HEK293 (cell line): ENCODE measurements around the gene ADAMTS4.

Experiments used
- IKZF3 ChIP-seq: fragments of 450-650 bp; IDR thresholded peaks from 2 replicates; pipeline ENCODE4 v1.5.0; 2018; ENCODE audit warnings: missing biosample characterization, mild to moderate bottlenecking, missing genetic modification characterization, moderate library complexity
- KLF9 ChIP-seq: fragments of 450-650 bp; formaldehyde crosslinking; IDR thresholded peaks from 2 replicates; pipeline ENCODE4 v1.5.1; 2016; ENCODE audit warnings: missing biosample characterization, missing genetic modification characterization, low read depth
- MYNN ChIP-seq: fragments of 450-650 bp; formaldehyde crosslinking; IDR thresholded peaks from 2 replicates; pipeline ENCODE4 v1.5.1; 2016; ENCODE audit warnings: missing biosample characterization, missing genetic modification characterization, borderline replicate concordance
- OSR2 ChIP-seq: fragments of 450-650 bp; formaldehyde crosslinking; IDR thresholded peaks from 2 replicates; pipeline ENCODE4 v1.5.1; 2016; ENCODE audit warnings: missing biosample characterization, missing genetic modification characterization
- SP2 ChIP-seq: fragments of 450-650 bp; formaldehyde crosslinking; IDR thresholded peaks from 2 replicates; pipeline ENCODE4 v1.5.1; 2016; ENCODE audit warnings: missing biosample characterization, missing genetic modification characterization
- TRIM28 ChIP-seq: IDR thresholded peaks from 2 replicates; pipeline ENCODE4 v1.6.1; 2011; ENCODE audit warnings: low read length, control low read depth, borderline replicate concordance
- YY1 ChIP-seq: fragments of 450-650 bp; formaldehyde crosslinking; IDR thresholded peaks from 2 replicates; pipeline ENCODE4 v1.5.1; 2018; ENCODE audit warnings: missing biosample characterization, missing genetic modification characterization
- YY2 ChIP-seq: fragments of 450-650 bp; formaldehyde crosslinking; IDR thresholded peaks from 2 replicates; pipeline ENCODE4 v1.5.1; 2016; ENCODE audit warnings: missing biosample characterization, missing genetic modification characterization
- ZBTB8A ChIP-seq: fragments of 450-650 bp; formaldehyde crosslinking; IDR thresholded peaks from 2 replicates; pipeline ENCODE4 v1.5.1; 2016; ENCODE audit warnings: missing biosample characterization, missing genetic modification characterization
- ZFP41 ChIP-seq: fragments of 450-650 bp; formaldehyde crosslinking; IDR thresholded peaks from 2 replicates; pipeline ENCODE4 v1.5.1; 2016; ENCODE audit warnings: missing biosample characterization, missing genetic modification characterization, borderline replicate concordance
- ZIC2 ChIP-seq: fragments of 450-650 bp; formaldehyde crosslinking; IDR thresholded peaks from 2 replicates; pipeline ENCODE4 v1.5.1; 2016; ENCODE audit warnings: missing biosample characterization, missing genetic modification characterization
- ZNF114 ChIP-seq: fragments of 450-650 bp; formaldehyde crosslinking; IDR thresholded peaks from 2 replicates; pipeline ENCODE4 v1.5.0; 2017; ENCODE audit warnings: missing biosample characterization, missing genetic modification characterization
- ZNF175 ChIP-seq: fragments of 450-650 bp; formaldehyde crosslinking; IDR thresholded peaks from 2 replicates; pipeline ENCODE4 v1.5.1; 2016; ENCODE audit warnings: missing biosample characterization, missing genetic modification characterization
- ZNF23 ChIP-seq: fragments of 450-650 bp; formaldehyde crosslinking; IDR thresholded peaks from 2 replicates; pipeline ENCODE4 v1.5.1; 2016; ENCODE audit warnings: missing biosample characterization, missing genetic modification characterization, borderline replicate concordance
- ZNF274 ChIP-seq, 2 experiments: fragments of 200-500 bp in 1 of 2; fragments of 450-650 bp in 1 of 2; sonication (Bioruptor generic) in 1 of 2; formaldehyde crosslinking in 1 of 2; IDR thresholded peaks; 2 replicates each; pipeline versions ENCODE4 v1.5.1 to v1.6.1; 2014 to 2016; ENCODE audit warnings: borderline replicate concordance in 1 of 2, inconsistent platforms in 1 of 2, low read length in 1 of 2, missing biosample characterization in 1 of 2, missing genetic modification characterization in 1 of 2
- ZNF335 ChIP-seq: fragments of 450-650 bp; formaldehyde crosslinking; conservative IDR thresholded peaks from 2 replicates; pipeline ENCODE4 v1.5.1; 2016; ENCODE audit warnings: missing biosample characterization, missing genetic modification characterization
- ZNF391 ChIP-seq: fragments of 450-650 bp; formaldehyde crosslinking; IDR thresholded peaks from 2 replicates; pipeline ENCODE4 v1.5.1; 2016; ENCODE audit warnings: low read depth, missing biosample characterization, missing genetic modification characterization, borderline replicate concordance
- ZNF423 ChIP-seq: fragments of 450-650 bp; formaldehyde crosslinking; IDR thresholded peaks from 2 replicates; pipeline ENCODE4 v1.5.1; 2016; ENCODE audit warnings: missing biosample characterization, missing genetic modification characterization
- ZNF555 ChIP-seq: fragments of 450-650 bp; formaldehyde crosslinking; conservative IDR thresholded peaks from 2 replicates; pipeline ENCODE4 v1.5.1; 2017; ENCODE audit warnings: missing biosample characterization, mild to moderate bottlenecking, missing genetic modification characterization, inconsistent platforms
- ZNF658 ChIP-seq: fragments of 450-650 bp; formaldehyde crosslinking; IDR thresholded peaks from 2 replicates; pipeline ENCODE4; 2016; ENCODE audit warnings: missing biosample characterization, missing genetic modification characterization
- ZNF677 ChIP-seq: fragments of 450-650 bp; IDR thresholded peaks from 2 replicates; pipeline ENCODE4 v1.5.0; 2018; ENCODE audit warnings: missing biosample characterization, mild to moderate bottlenecking, missing genetic modification characterization, moderate library complexity
- ZSCAN16 ChIP-seq: fragments of 450-650 bp; formaldehyde crosslinking; IDR thresholded peaks from 2 replicates; pipeline ENCODE4 v1.5.1; 2016; ENCODE audit warnings: missing biosample characterization, missing genetic modification characterization
- TF ChIP-seq, protein P1 (sequence below): fragments of 450-650 bp; formaldehyde crosslinking; IDR thresholded peaks from 2 replicates; pipeline ENCODE4 v1.5.1; 2016; ENCODE audit warnings: missing biosample characterization, missing genetic modification characterization
- TF ChIP-seq, protein P2 (sequence below): fragments of 450-650 bp; formaldehyde crosslinking; IDR thresholded peaks from 2 replicates; pipeline ENCODE4 v1.5.1; 2016; ENCODE audit warnings: missing biosample characterization, missing genetic modification characterization
- TF ChIP-seq, protein P3 (sequence below): fragments of 450-650 bp; formaldehyde crosslinking; IDR thresholded peaks from 2 replicates; pipeline ENCODE4 v1.5.1; 2016; ENCODE audit warnings: missing biosample characterization, missing genetic modification characterization
- TF ChIP-seq, protein P4 (sequence below): fragments of 450-650 bp; formaldehyde crosslinking; IDR thresholded peaks from 2 replicates; pipeline ENCODE4 v1.5.1; 2016; ENCODE audit warnings: missing biosample characterization, missing genetic modification characterization
- TF ChIP-seq, protein P5 (sequence below): fragments of 450-650 bp; formaldehyde crosslinking; IDR thresholded peaks from 2 replicates; pipeline ENCODE4 v1.5.1; 2016; ENCODE audit warnings: missing biosample characterization, missing genetic modification characterization

ADAMTS4 gene

DNA sequence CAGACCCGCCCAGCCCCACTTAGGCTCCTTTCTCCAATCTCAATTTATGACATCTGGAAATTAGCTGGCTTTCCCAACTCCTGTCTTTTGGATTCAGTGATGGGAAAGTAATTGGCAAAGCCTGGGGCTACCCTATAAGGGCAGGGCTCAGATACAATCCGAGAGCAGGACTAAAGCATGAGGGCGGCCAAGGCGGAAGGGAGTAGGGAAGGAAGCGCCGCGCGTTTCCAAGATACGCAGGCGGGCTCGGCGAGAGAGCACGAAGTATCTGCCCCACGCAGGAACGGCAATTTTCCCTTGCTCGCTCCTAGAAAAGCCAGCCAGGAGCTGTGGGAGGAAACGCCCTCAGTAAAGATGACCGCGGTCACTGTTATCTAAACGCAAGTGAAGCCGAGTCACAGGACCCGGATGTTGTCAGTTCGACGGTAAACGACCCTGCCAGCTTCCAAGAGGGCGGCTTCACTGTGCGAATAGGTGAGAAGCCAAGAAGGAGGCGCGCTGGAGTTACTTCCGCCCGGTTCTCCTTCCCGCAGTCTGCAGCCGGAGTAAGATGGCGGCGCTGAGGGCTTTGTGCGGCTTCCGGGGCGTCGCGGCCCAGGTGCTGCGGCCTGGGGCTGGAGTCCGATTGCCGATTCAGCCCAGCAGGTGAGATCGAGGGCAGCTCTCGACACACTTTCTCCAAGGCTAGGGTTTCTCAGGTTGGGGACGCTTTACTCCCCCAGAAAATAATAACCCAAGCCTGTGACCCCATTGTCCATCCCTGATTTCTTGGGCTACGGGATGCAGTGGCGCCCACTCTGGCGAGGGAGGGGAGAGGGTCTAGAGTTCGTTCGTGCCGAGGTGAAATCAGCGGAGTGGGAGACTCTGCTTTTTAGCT is 3.2 kb upstream of the ADAMTS4 start, which contains the start of gene NDUFS2 (continued):
- TF ChIP-seq ZBTB8A (peak; percentile 57; the same call in 1 of the 2 replicates), ZFP41 (tag by site-specific recombination) (no peak), ZNF23 (tag by site-specific recombination) (no peak), ZNF555 (tag by site-specific recombination) (no peak), ZNF658 (tag by site-specific recombination) (no peak), ZSCAN16 (no peak), YY2 (tag by site-specific recombination) (peak; percentile 97), ZNF391 (no peak), ZNF114 (tag by site-specific recombination) (no peak), ZNF274 (IDR thresholded peaks at IDR 0.05; ENCODE audit: low read length) (no peak), ZNF274 (tag by site-specific recombination; IDR thresholded peaks at IDR 0.05; ENCODE audit: borderline replicate concordance) (no peak), TRIM28 (peak; percentile 51; the same call in 1 of the 2 replicates), OSR2 (no peak), ZNF423 (tag by site-specific recombination) (peak; percentile 80; the same call in 1 of the 2 replicates), ZNF175 (tag by site-specific recombination) (no peak), IKZF3 (tag by site-specific recombination) (peak; percentile 93), MYNN (tag by site-specific recombination) (no peak), ZNF335 (tag by site-specific recombination) (peak; percentile 99), ZNF677 (tag by site-specific recombination) (no peak), SP2 (peak; percentile 85), YY1 (tag by site-specific recombination) (peak; percentile 99), KLF9 (tag by site-specific recombination) (0 out of 2 replicates have a peak, but pooled peaks have one; percentile 5), ZIC2 (tag by site-specific recombination) (no peak)
- TF ChIP-seq, protein P1, sequence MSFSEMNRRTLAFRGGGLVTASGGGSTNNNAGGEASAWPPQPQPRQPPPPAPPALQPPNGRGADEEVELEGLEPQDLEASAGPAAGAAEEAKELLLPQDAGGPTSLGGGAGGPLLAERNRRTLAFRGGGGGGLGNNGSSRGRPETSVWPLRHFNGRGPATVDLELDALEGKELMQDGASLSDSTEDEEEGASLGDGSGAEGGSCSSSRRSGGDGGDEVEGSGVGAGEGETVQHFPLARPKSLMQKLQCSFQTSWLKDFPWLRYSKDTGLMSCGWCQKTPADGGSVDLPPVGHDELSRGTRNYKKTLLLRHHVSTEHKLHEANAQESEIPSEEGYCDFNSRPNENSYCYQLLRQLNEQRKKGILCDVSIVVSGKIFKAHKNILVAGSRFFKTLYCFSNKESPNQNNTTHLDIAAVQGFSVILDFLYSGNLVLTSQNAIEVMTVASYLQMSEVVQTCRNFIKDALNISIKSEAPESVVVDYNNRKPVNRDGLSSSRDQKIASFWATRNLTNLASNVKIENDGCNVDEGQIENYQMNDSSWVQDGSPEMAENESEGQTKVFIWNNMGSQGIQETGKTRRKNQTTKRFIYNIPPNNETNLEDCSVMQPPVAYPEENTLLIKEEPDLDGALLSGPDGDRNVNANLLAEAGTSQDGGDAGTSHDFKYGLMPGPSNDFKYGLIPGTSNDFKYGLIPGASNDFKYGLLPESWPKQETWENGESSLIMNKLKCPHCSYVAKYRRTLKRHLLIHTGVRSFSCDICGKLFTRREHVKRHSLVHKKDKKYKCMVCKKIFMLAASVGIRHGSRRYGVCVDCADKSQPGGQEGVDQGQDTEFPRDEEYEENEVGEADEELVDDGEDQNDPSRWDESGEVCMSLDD (tag by site-specific recombination), result peak; percentile 61; the same call in 1 of the 2 replicates
- TF ChIP-seq, protein P2, sequence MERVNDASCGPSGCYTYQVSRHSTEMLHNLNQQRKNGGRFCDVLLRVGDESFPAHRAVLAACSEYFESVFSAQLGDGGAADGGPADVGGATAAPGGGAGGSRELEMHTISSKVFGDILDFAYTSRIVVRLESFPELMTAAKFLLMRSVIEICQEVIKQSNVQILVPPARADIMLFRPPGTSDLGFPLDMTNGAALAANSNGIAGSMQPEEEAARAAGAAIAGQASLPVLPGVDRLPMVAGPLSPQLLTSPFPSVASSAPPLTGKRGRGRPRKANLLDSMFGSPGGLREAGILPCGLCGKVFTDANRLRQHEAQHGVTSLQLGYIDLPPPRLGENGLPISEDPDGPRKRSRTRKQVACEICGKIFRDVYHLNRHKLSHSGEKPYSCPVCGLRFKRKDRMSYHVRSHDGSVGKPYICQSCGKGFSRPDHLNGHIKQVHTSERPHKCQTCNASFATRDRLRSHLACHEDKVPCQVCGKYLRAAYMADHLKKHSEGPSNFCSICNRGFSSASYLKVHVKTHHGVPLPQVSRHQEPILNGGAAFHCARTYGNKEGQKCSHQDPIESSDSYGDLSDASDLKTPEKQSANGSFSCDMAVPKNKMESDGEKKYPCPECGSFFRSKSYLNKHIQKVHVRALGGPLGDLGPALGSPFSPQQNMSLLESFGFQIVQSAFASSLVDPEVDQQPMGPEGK, result peak; percentile 31; the same call in 1 of the 2 replicates
- TF ChIP-seq, protein P3, sequence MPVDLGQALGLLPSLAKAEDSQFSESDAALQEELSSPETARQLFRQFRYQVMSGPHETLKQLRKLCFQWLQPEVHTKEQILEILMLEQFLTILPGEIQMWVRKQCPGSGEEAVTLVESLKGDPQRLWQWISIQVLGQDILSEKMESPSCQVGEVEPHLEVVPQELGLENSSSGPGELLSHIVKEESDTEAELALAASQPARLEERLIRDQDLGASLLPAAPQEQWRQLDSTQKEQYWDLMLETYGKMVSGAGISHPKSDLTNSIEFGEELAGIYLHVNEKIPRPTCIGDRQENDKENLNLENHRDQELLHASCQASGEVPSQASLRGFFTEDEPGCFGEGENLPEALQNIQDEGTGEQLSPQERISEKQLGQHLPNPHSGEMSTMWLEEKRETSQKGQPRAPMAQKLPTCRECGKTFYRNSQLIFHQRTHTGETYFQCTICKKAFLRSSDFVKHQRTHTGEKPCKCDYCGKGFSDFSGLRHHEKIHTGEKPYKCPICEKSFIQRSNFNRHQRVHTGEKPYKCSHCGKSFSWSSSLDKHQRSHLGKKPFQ (tag by site-specific recombination), result no peak
- TF ChIP-seq, protein P4, sequence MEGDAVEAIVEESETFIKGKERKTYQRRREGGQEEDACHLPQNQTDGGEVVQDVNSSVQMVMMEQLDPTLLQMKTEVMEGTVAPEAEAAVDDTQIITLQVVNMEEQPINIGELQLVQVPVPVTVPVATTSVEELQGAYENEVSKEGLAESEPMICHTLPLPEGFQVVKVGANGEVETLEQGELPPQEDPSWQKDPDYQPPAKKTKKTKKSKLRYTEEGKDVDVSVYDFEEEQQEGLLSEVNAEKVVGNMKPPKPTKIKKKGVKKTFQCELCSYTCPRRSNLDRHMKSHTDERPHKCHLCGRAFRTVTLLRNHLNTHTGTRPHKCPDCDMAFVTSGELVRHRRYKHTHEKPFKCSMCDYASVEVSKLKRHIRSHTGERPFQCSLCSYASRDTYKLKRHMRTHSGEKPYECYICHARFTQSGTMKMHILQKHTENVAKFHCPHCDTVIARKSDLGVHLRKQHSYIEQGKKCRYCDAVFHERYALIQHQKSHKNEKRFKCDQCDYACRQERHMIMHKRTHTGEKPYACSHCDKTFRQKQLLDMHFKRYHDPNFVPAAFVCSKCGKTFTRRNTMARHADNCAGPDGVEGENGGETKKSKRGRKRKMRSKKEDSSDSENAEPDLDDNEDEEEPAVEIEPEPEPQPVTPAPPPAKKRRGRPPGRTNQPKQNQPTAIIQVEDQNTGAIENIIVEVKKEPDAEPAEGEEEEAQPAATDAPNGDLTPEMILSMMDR (tag by site-specific recombination), result peak; percentile 79
- TF ChIP-seq, protein P5, sequence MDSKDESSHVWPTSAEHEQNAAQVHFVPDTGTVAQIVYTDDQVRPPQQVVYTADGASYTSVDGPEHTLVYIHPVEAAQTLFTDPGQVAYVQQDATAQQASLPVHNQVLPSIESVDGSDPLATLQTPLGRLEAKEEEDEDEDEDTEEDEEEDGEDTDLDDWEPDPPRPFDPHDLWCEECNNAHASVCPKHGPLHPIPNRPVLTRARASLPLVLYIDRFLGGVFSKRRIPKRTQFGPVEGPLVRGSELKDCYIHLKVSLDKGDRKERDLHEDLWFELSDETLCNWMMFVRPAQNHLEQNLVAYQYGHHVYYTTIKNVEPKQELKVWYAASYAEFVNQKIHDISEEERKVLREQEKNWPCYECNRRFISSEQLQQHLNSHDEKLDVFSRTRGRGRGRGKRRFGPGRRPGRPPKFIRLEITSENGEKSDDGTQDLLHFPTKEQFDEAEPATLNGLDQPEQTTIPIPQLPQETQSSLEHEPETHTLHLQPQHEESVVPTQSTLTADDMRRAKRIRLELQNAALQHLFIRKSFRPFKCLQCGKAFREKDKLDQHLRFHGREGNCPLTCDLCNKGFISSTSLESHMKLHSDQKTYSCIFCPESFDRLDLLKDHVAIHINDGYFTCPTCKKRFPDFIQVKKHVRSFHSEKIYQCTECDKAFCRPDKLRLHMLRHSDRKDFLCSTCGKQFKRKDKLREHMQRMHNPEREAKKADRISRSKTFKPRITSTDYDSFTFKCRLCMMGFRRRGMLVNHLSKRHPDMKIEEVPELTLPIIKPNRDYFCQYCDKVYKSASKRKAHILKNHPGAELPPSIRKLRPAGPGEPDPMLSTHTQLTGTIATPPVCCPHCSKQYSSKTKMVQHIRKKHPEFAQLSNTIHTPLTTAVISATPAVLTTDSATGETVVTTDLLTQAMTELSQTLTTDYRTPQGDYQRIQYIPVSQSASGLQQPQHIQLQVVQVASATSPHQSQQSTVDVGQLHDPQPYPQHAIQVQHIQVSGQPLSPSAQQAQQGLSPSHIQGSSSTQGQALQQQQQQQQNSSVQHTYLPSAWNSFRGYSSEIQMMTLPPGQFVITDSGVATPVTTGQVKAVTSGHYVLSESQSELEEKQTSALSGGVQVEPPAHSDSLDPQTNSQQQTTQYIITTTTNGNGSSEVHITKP, result 0 out of 2 replicates have a peak, but pooled peaks have one; percentile 41
